Common myeloid progenitor, CD34-positive (primary cell): ENCODE results near the gene SCAI.
"Not testable (repeated sequence)": the region's sequence is repeated elsewhere in the genome, so short reads cannot be mapped to it uniquely, and the experiment has no call there.

ENCODE experiments used
- CTCF ChIA-PET: fragments of 350-600 bp; sonication (Branson Sonifier 250); formaldehyde crosslinking; loops from one replicate; lab custom pipeline; 2021; ENCODE audit warnings: antibody characterized with exemption; lab: Charles Lee
- POLR2A ChIA-PET: fragments of 350-600 bp; sonication (Branson Sonifier 250); formaldehyde crosslinking; loops from one replicate; lab custom pipeline; 2021; ENCODE audit warnings: antibody characterized with exemption; lab: Charles Lee
- DNase-seq, 3 donors: peaks; one replicate each; pipeline versions ENCODE4 v3.0.0 to v3.0.0-alpha.2; 2013
- H3K27ac ChIP-seq, 2 experiments: 1 replicate in 1 of 2; 2 replicates in 1 of 2; pipeline ENCODE4 v1.7.0; 2013; ENCODE audit warnings: inconsistent platforms in 2 of 2, low read length in 2 of 2, mild to moderate bottlenecking in 2 of 2, low read depth in 1 of 2, moderate library complexity in 1 of 2; ENCODE audit not compliant: severe bottlenecking in 2 of 2, insufficient read depth in 1 of 2, poor library complexity in 1 of 2
- H3K27me3 ChIP-seq, 5 experiments: replicated peaks in 2 of 5; 1 replicate in 3 of 5; 2 replicates in 2 of 5; pipeline versions ENCODE4 v1.6.1 to v1.7.0; 2013; ENCODE audit warnings: low read length in 4 of 5, mild to moderate bottlenecking in 2 of 5, moderate library complexity in 2 of 5, inconsistent platforms in 1 of 5; ENCODE audit not compliant: insufficient read depth in 5 of 5, control insufficient read depth in 4 of 5
- H3K36me3 ChIP-seq, 4 experiments: 1 replicate in 2 of 4; 2 replicates in 2 of 4; pipeline versions ENCODE4 v1.6.1 to v1.7.0; 2013; ENCODE audit warnings: low read length in 3 of 4, control low read depth in 1 of 4, mild to moderate bottlenecking in 1 of 4; ENCODE audit not compliant: control insufficient read depth in 4 of 4, insufficient read depth in 4 of 4
- H3K4me1 ChIP-seq, 4 experiments: 1 replicate in 3 of 4; 2 replicates in 1 of 4; pipeline versions ENCODE4 v1.6.1 to v1.7.1; 2013; ENCODE audit warnings: low read length in 3 of 4, mild to moderate bottlenecking in 3 of 4, control low read depth in 1 of 4, inconsistent platforms in 1 of 4, moderate library complexity in 1 of 4; ENCODE audit not compliant: control insufficient read depth in 4 of 4, insufficient read depth in 4 of 4; ENCODE audit errors: control extremely low read depth in 1 of 4
- H3K4me3 ChIP-seq, 7 experiments: 1 replicate in 4 of 7; 2 replicates in 3 of 7; pipeline versions ENCODE4 v1.5.1 to v1.7.0; 2013; ENCODE audit warnings: mild to moderate bottlenecking in 7 of 7, low read length in 6 of 7, moderate library complexity in 6 of 7, inconsistent platforms in 2 of 7, low read depth in 2 of 7, control low read depth in 1 of 7; ENCODE audit not compliant: insufficient read depth in 4 of 7, control insufficient read depth in 1 of 7; ENCODE audit errors: extremely low read depth in 1 of 7
- H3K9me3 ChIP-seq, 5 experiments: 1 replicate in 4 of 5; 2 replicates in 1 of 5; pipeline versions ENCODE4 v1.6.1 to v1.7.1; 2013; ENCODE audit warnings: low read length in 4 of 5, mild to moderate bottlenecking in 2 of 5, inconsistent platforms in 1 of 5, low read depth in 1 of 5, moderate library complexity in 1 of 5; ENCODE audit not compliant: control insufficient read depth in 4 of 5, insufficient read depth in 2 of 5; ENCODE audit errors: control extremely low read depth in 1 of 5
- WGBS: methylation state at CpG from one replicate; pipeline ENCODE4 v1.1.5; 2013; ENCODE audit not compliant: insufficient coverage; 5-methylcytosine and 5-hydroxymethylcytosine counted together

SCAI gene

DNA sequence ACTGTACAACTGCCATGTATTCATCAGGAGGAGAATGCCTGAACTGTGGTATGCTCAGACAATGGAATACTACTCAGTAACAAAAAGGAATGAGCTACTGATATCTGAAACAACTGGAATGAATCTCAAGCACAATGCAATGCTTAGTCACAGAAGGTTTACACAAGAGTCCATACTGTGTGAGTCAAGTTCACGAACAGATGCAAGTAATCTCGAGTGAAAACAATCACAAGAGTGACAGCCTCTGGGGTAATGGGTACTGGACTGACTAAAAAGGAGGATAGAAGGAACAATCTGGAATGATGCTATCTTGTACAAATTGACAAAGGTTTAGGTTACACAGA, 182.9 kb downstream of the SCAI start:
- H3K4me1 ChIP-seq, result peaks cover 0 to 6% (median 4%) of the 10 kb centered on the region in 4 experiments
- ChIA-PET POLR2A (no interaction called here), CTCF (interaction anchor here (1.1 kb wide), 1 partner anchor 13 kb away, joined by 4 read pairs; no protein-coding TSS in a partner anchor)
- H3K36me3 ChIP-seq, result peaks cover 0 to 8% (median 2%) of the 10 kb centered on the region in 4 experiments
- H3K9me3 ChIP-seq, result peaks cover 0 to 1% (median 0%) of the 10 kb centered on the region in 5 experiments
- no peak overlapping the region for H3K27ac ChIP-seq
- DNase-seq, result no peak
- H3K4me3 ChIP-seq, result no peak overlapping the region
- H3K27me3 ChIP-seq, result no peaks in the 10 kb centered on the region
- 100% methylated on average over 2 of the region's 2 CpGs for WGBS

GRCh38 chr9:124959671-124960408, 183.5 kb downstream of the SCAI start:
- DNase-seq, H3K27me3 ChIP-seq, H3K9me3 ChIP-seq, POLR2A ChIA-PET, H3K36me3 ChIP-seq, H3K4me1 ChIP-seq, H3K27ac ChIP-seq, H3K4me3 ChIP-seq: not testable (repeated sequence)
- CTCF ChIA-PET, result interaction anchor here (1.1 kb wide), 1 partner anchor 12 kb away, joined by 4 read pairs; no protein-coding TSS in a partner anchor
- whole genome bisulfite sequencing, result 100% methylated on average over 5 of the region's 9 CpGs

DNA sequence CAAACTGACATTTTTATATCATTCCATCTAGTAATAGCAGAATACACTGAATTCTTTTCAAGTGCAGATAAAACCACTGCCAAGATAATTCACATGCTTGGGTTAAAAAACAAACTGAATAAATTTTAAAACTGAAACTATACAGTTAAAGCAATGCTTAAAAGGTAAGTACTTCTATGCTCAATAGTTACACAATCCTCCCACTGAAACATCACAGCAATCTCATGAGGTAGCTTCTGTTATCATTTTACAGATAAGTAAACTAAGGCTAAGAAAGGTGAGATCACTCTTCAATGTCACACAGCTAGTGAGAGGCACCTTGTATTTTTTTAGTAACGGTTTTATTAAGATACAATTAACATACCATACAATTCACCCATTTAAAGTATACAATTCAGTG, 189.1 kb downstream of the SCAI start:
- Histone ChIP-seq H3K36me3 (peaks cover 0 to 6% (median 3%) of the 10 kb centered on the region in 4 experiments), H3K4me1 (no peaks in the 10 kb centered on the region), H3K4me3 (no peak overlapping the region), H3K27ac (no peak overlapping the region), H3K9me3 (no peaks in the 10 kb centered on the region), H3K27me3 (no peaks in the 10 kb centered on the region)
- ChIA-PET POLR2A (no interaction called here), CTCF (no interaction called here)
- no peak for DNase-seq
- WGBS, result no CpG with 5 or more reads among the region's 1 CpG

- POLR2A ChIA-PET, result interaction anchor here (0.6 kb wide), 1 partner anchor 216 kb away, joined by 9 read pairs; no protein-coding TSS in a partner anchor
- H3K4me1 ChIP-seq, result no peaks in the 10 kb centered on the region
Observed at GRCh38 chr9:124950050-124950718, 193.1 kb downstream of the SCAI start.

GRCh38 chr9:124949387-124949786, 193.9 kb downstream of the SCAI start:
- DNase-seq, result no peak
- no peaks in the 10 kb centered on the region for H3K27me3 ChIP-seq
- H3K9me3 ChIP-seq, result no peaks in the 10 kb centered on the region
- WGBS, result 100% methylated on average over 2 of the region's 2 CpGs
- peaks cover 0 to 6% (median 3%) of the 10 kb centered on the region in 4 experiments for H3K36me3 ChIP-seq
- ChIA-PET CTCF (interaction anchor here (1.2 kb wide), 1 partner anchor 32 kb away, joined by 3 read pairs; no protein-coding TSS in a partner anchor), POLR2A (interaction anchor here (0.6 kb wide), 1 partner anchor 31 kb away, joined by 4 read pairs; no protein-coding TSS in a partner anchor)
- H3K4me3 ChIP-seq, result no peak overlapping the region
- no peak overlapping the region for H3K27ac ChIP-seq
- no peaks in the 10 kb centered on the region for H3K4me1 ChIP-seq

More at GRCh38 chr9:124950050-124950718, 193.1 kb downstream of the SCAI start:
- H3K4me3 ChIP-seq, result no peak overlapping the region
- no peaks in the 10 kb centered on the region for H3K9me3 ChIP-seq
- H3K27me3 ChIP-seq, result no peaks in the 10 kb centered on the region
- H3K36me3 ChIP-seq, result peaks cover 0 to 6% (median 3%) of the 10 kb centered on the region in 4 experiments
- 100% methylated on average over 2 of the region's 3 CpGs for WGBS
- no peak for DNase-seq
- CTCF ChIA-PET, result interaction anchor here (1.2 kb wide), 1 partner anchor 31 kb away, joined by 3 read pairs; no protein-coding TSS in a partner anchor
- H3K27ac ChIP-seq, result no peak overlapping the region

DNA sequence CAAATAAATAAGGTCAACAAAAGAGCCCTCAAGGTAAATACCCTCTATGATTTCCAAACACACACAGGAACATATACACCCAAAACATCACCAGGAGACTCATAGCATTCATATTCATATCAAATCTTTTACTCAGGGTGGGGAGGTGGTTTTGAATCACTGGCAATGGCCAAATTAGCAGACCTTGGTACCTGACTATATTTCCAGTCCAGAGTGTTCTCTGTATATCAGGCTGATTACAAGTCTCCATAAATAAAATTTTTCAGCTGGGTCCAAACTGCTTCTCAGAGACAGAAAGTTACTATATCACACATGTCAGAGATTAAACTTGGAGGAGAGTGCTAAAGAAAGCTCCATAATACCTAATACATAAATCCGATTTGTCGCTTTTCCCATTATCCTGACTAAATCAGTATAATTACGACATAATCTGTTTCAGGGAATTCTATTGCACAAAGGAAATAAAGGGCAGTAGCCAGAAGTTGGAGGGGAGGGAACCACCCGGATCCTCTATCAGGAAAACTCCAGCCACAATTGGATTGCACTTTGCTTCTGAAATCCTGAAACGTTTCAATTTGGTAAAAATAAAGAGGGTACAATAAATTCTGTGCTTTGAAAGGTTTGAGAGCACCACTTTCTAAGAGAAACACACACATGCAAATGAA, 195.5 kb downstream of the SCAI start:
- peaks cover 0 to 6% (median 1%) of the 10 kb centered on the region in 4 experiments for H3K36me3 ChIP-seq
- no peak overlapping the region for H3K27ac ChIP-seq
- H3K4me3 ChIP-seq, result no peak overlapping the region
- no peak for DNase-seq
- H3K4me1 ChIP-seq, result no peaks in the 10 kb centered on the region
- ChIA-PET CTCF (interaction anchor here (1.6 kb wide), 1 partner anchor 13 kb away, joined by 4 read pairs; no protein-coding TSS in a partner anchor), POLR2A (no interaction called here)
- H3K9me3 ChIP-seq, result no peaks in the 10 kb centered on the region
- WGBS, result 85% methylated on average over 2 of the region's 5 CpGs
- no peaks in the 10 kb centered on the region for H3K27me3 ChIP-seq
